CD14-positive monocyte (primary cell): ENCODE results near the gene AHCY. TPM values are rescaled to one million over a fixed set of nuclear protein-coding genes. Genes with fewer than 3 reads are reported as not detected.

Experiments used
- DNase-seq, 3 donors: peaks; one replicate each; pipeline ENCODE4 v3.0.0-alpha.2; 2011 to 2022
- H2AFZ ChIP-seq: 2 replicates; pipeline ENCODE4 v1.6.0; 2012; ENCODE audit warnings: mild to moderate bottlenecking, low read depth, low read length, inconsistent platforms; ENCODE audit not compliant: insufficient read depth, poor library complexity, severe bottlenecking
- H3K27ac ChIP-seq, 2 donors: 1 replicate in 1 of 2; 2 replicates in 1 of 2; pipeline ENCODE4 v1.5.1; 2012 to 2013; ENCODE audit warnings: low read length in 2 of 2, control low read depth in 1 of 2, inconsistent platforms in 1 of 2, low read depth in 1 of 2, mild to moderate bottlenecking in 1 of 2
- H3K27me3 ChIP-seq, 2 donors: one replicate each; pipeline versions ENCODE4 v1.6.0 to v1.6.1; 2011 to 2013; ENCODE audit warnings: low read length in 2 of 2; ENCODE audit not compliant: control insufficient read depth in 2 of 2, insufficient read depth in 2 of 2
- H3K36me3 ChIP-seq, 2 donors: replicated peaks in 1 of 2; 1 replicate in 1 of 2; 2 replicates in 1 of 2; pipeline versions ENCODE4 v1.5.1 to v1.6.1; 2012 to 2013; ENCODE audit warnings: low read length in 2 of 2, control low read depth in 1 of 2, inconsistent platforms in 1 of 2, mild to moderate bottlenecking in 1 of 2; ENCODE audit not compliant: insufficient read depth in 2 of 2, control insufficient read depth in 1 of 2
- H3K4me1 ChIP-seq, 2 donors: 1 replicate in 1 of 2; 2 replicates in 1 of 2; pipeline versions ENCODE4 v1.5.1 to v1.6.1; 2012 to 2013; ENCODE audit warnings: low read length in 2 of 2, control low read depth in 1 of 2, inconsistent platforms in 1 of 2, mild to moderate bottlenecking in 1 of 2, moderate library complexity in 1 of 2; ENCODE audit not compliant: insufficient read depth in 2 of 2, control insufficient read depth in 1 of 2
- H3K4me2 ChIP-seq: replicated peaks from 2 replicates; pipeline ENCODE3; 2012; ENCODE audit warnings: low read length, moderate library complexity, mild to moderate bottlenecking; ENCODE audit not compliant: poor library complexity, severe bottlenecking; ENCODE audit errors: extremely low read depth
- H3K4me3 ChIP-seq, 3 experiments: fragments of 200-600 bp in 1 of 3; sonication (generic) in 1 of 3; replicated peaks in 1 of 3; 1 replicate in 2 of 3; 2 replicates in 1 of 3; pipeline ENCODE4 v1.5.1; 2011 to 2013; ENCODE audit warnings: low read length in 3 of 3, mild to moderate bottlenecking in 3 of 3, control low read depth in 2 of 3, low read depth in 2 of 3, inconsistent platforms in 1 of 3, moderate library complexity in 1 of 3
- H3K79me2 ChIP-seq: 2 replicates; pipeline ENCODE4 v1.6.0; 2012; ENCODE audit warnings: mild to moderate bottlenecking, control low read depth, inconsistent platforms, low read length, moderate library complexity; ENCODE audit not compliant: insufficient read depth
- H3K9ac ChIP-seq: 2 replicates; pipeline ENCODE4 v1.6.0; 2017; ENCODE audit warnings: low read length, mild to moderate bottlenecking; ENCODE audit not compliant: insufficient read depth, poor library complexity, severe bottlenecking
- H3K9me3 ChIP-seq, 2 donors: replicated peaks in 1 of 2; 1 replicate in 1 of 2; 2 replicates in 1 of 2; pipeline versions ENCODE4 v1.5.1 to v1.6.1; 2012 to 2013; ENCODE audit warnings: low read length in 2 of 2, control low read depth in 1 of 2; ENCODE audit not compliant: control insufficient read depth in 1 of 2, insufficient read depth in 1 of 2
- H4K20me1 ChIP-seq: 2 replicates; pipeline ENCODE4 v1.6.0; 2012; ENCODE audit warnings: mild to moderate bottlenecking, low read length, control low read depth, moderate library complexity; ENCODE audit not compliant: insufficient read depth
- H3K27ac Mint-ChIP-seq, 7 donors: one replicate each; pipeline ENCODE4 v1.8.0; 2020; ENCODE audit warnings: mild to moderate bottlenecking in 7 of 7, mixed read lengths in 7 of 7, moderate library complexity in 6 of 7, inconsistent platforms in 2 of 7
- H3K27me3 Mint-ChIP-seq, 3 donors: one replicate each; pipeline ENCODE4 v1.8.0; 2021 to 2022; ENCODE audit warnings: low read depth in 3 of 3, mild to moderate bottlenecking in 3 of 3, mixed read lengths in 3 of 3, moderate library complexity in 3 of 3, inconsistent platforms in 1 of 3
- H3K36me3 Mint-ChIP-seq, 2 donors: one replicate each; pipeline ENCODE4 v1.8.0; 2020; ENCODE audit warnings: mixed read lengths in 2 of 2, inconsistent platforms in 1 of 2, mild to moderate bottlenecking in 1 of 2
- H3K4me1 Mint-ChIP-seq: one replicate; pipeline ENCODE4 v1.8.0; 2020; ENCODE audit warnings: mild to moderate bottlenecking, mixed read lengths
- H3K4me3 Mint-ChIP-seq, 2 donors: one replicate each; pipeline ENCODE4 v1.8.0; 2020; ENCODE audit warnings: mild to moderate bottlenecking in 2 of 2, mixed read lengths in 2 of 2, moderate library complexity in 1 of 2
- H3K9me3 Mint-ChIP-seq, 7 donors: one replicate each; pipeline ENCODE4 v1.8.0; 2020 to 2022; ENCODE audit warnings: mixed read lengths in 7 of 7, mild to moderate bottlenecking in 6 of 7, moderate library complexity in 6 of 7, inconsistent platforms in 2 of 7
- WGBS: methylation state at CpG from one replicate; pipeline ENCODE4 v1.1.5; 2013; ENCODE audit warnings: missing lambda C conversion rate; ENCODE audit not compliant: insufficient coverage; 5-methylcytosine and 5-hydroxymethylcytosine counted together
- intact Hi-C, 2 donors: fragments of 100-400 bp; cut with micrococcal nuclease; formaldehyde crosslinking; loops; one replicate each; pipeline versions ENCODE4 v1.15.0 to v1.15.1; 2023
- polyA plus RNA-seq, 3 donors: library from polyadenylated mRNA; depleted of rRNA in 1 of 3; unstranded in 2 of 3; stranded (reverse) in 1 of 3; fragments of 300-500 nt in 2 of 3; fragments of >200 nt in 1 of 3; fragmentation: Illumina TruSeq in 2 of 3; gene quantifications; 1 replicate in 2 of 3; 2 replicates in 1 of 3; pipeline ENCODE4 v1.2.3, GENCODE V29; 2012 to 2021
- TF ChIP-seq, protein P1 (sequence below): fragments of 200-600 bp; IDR thresholded peaks from one replicate; pipeline ENCODE4 v1.8.0; 2022; ENCODE audit warnings: antibody characterized with exemption, mild to moderate bottlenecking

Gene AHCY
- polyA plus RNA-seq, 3 donors, result 35.7 to 42.7 (median 41.1) TPM

DNA sequence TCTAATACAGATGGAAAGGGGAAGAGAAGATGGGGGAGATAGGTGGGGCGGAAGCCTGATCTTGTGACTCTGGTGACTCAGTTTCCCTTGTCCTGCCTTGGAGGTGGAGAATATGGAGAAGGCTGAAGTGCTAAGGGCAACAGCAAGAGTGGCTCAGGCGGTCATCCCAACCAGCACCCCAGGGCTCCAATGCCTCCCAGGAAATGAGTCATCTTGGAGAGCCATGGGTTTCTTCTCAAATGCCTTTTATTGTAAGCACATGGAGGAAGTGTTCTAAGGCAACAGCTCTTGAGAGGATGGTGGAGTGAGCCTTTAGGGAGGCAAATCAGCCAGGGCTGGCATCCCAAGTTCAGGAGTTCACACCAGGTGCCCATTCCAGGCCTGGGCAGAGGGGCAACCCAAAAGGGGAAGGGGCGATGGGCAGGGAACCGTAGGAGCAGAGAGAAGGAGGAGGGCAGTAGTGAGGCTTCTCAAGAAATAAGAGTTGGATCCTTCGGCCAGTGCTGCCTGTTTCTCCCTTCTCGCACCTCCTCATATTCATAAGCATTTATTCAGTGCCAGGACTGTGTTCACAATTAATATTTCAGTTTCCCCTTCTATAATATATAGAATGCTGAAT is 13.2 kb upstream of the AHCY start:
- Mint-ChIP-seq H3K9me3 (peaks cover 0 to 4% (median 0%) of the 10 kb centered on the region in 7 donors), H3K4me1 (peaks cover 22% of the 10 kb centered on the region), H3K27ac (no peak overlapping the region), H3K27me3 (peaks cover 14 to 19% (median 16%) of the 10 kb centered on the region in 3 donors), H3K36me3 (no peaks in the 10 kb centered on the region), H3K4me3 (no peak overlapping the region)
- Histone ChIP-seq H3K79me2 (no peaks in the 10 kb centered on the region), H3K27me3 (peaks cover 11 to 12% of the 10 kb centered on the region in 2 donors), H4K20me1 (no peaks in the 10 kb centered on the region), H3K4me3 (no peak overlapping the region), H3K4me1 (peaks cover 11 to 16% of the 10 kb centered on the region in 2 donors), H3K27ac (no peak overlapping the region), H3K9me3 (peaks cover 0 to 4% of the 10 kb centered on the region in 2 donors), H2AFZ (no peak overlapping the region), H3K4me2 (no peak overlapping the region), H3K36me3 (no peaks in the 10 kb centered on the region), H3K9ac (no peak overlapping the region)
- TF ChIP-seq, protein P1, sequence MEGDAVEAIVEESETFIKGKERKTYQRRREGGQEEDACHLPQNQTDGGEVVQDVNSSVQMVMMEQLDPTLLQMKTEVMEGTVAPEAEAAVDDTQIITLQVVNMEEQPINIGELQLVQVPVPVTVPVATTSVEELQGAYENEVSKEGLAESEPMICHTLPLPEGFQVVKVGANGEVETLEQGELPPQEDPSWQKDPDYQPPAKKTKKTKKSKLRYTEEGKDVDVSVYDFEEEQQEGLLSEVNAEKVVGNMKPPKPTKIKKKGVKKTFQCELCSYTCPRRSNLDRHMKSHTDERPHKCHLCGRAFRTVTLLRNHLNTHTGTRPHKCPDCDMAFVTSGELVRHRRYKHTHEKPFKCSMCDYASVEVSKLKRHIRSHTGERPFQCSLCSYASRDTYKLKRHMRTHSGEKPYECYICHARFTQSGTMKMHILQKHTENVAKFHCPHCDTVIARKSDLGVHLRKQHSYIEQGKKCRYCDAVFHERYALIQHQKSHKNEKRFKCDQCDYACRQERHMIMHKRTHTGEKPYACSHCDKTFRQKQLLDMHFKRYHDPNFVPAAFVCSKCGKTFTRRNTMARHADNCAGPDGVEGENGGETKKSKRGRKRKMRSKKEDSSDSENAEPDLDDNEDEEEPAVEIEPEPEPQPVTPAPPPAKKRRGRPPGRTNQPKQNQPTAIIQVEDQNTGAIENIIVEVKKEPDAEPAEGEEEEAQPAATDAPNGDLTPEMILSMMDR, result no peak
- peak in 1 of 3 donors; percentile 24 for DNase-seq
- intact Hi-C loops, result loop anchor here in 1 of 2 donors (10.0 kb wide), 1 partner anchor 448 kb away; no protein-coding TSS in a partner anchor
- WGBS, result 93% methylated on average over 3 of the region's 6 CpGs

DNA sequence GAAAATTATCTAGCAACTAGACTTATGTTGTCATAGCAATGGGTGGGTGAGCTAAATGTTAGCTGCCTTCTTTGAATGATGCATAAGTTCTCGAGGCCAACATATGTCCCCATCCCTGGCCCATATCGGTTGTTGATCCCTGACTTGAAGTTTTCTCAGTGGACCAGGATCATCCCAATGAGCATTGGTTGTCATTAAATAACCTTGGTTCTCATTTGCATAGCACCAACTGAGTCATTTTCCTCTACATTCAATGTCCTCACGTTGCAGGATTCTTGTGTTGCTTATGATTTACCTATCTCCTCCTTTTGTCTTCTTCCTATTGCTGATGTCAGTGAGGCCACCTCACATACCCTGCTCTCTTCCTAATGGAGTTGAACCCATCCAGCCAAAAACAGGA is 12.1 kb upstream of the AHCY start:
- intact Hi-C loops, result loop anchor here in 1 of 2 donors (10.0 kb wide), 1 partner anchor 450 kb away; no protein-coding TSS in a partner anchor
- Histone ChIP-seq H3K79me2 (no peaks in the 10 kb centered on the region), H2AFZ (no peak overlapping the region), H3K27ac (no peak overlapping the region), H3K9ac (no peak overlapping the region), H3K36me3 (no peaks in the 10 kb centered on the region), H3K9me3 (peaks cover 0 to 4% of the 10 kb centered on the region in 2 donors), H3K27me3 (peaks cover 13 to 22% of the 10 kb centered on the region in 2 donors), H3K4me2 (no peak overlapping the region), H3K4me3 (no peak overlapping the region), H4K20me1 (no peaks in the 10 kb centered on the region), H3K4me1 (peaks cover 11 to 17% of the 10 kb centered on the region in 2 donors)
- H3K27me3 Mint-ChIP-seq, result peaks cover 25 to 28% (median 27%) of the 10 kb centered on the region in 3 donors
- H3K9me3 Mint-ChIP-seq, result peaks cover 0 to 4% (median 0%) of the 10 kb centered on the region in 7 donors
- peaks cover 22% of the 10 kb centered on the region for H3K4me1 Mint-ChIP-seq
- no peak for DNase-seq
- H3K27ac Mint-ChIP-seq, result peak overlapping the region in 1 of 7 donors; percentile 40
- 94% methylated on average over 2 of the region's 3 CpGs for WGBS
- TF ChIP-seq, protein P1, result no peak
- no peaks in the 10 kb centered on the region for H3K36me3 Mint-ChIP-seq
- no peak overlapping the region for H3K4me3 Mint-ChIP-seq
